GM12878 (cell line): ENCODE measurements around the gene GALK2. TPM values are rescaled to one million over a fixed set of nuclear protein-coding genes. Genes with fewer than 3 reads are reported as not detected.

Experiments
- BHLHE40 ChIP-seq, 2 experiments: fragments of 450-650 bp in 1 of 2; IDR thresholded peaks; 2 replicates each; pipeline ENCODE4 v1.6.1; 2011 to 2017; ENCODE audit warnings: low read depth in 2 of 2, borderline replicate concordance in 1 of 2, improper control_type of control experiment in 1 of 2, low read length in 1 of 2, mild to moderate bottlenecking in 1 of 2
- CREB1 ChIP-seq: IDR thresholded peaks from 2 replicates; pipeline ENCODE4 v1.6.1; 2012; ENCODE audit warnings: low read depth, mild to moderate bottlenecking, inconsistent platforms
- EP300 ChIP-seq, 2 experiments: fragments of 150-350 bp in 1 of 2; IDR thresholded peaks; 2 replicates each; pipeline ENCODE4 v1.6.1; 2011 to 2012; ENCODE audit warnings: low read depth in 2 of 2, low read length in 2 of 2, borderline replicate concordance in 1 of 2, improper control_type of control experiment in 1 of 2, inconsistent platforms in 1 of 2; ENCODE audit not compliant: control insufficient read depth in 1 of 2
- KLF5 ChIP-seq: fragments of 450-650 bp; IDR thresholded peaks from 2 replicates; pipeline ENCODE4 v1.6.1; 2014; ENCODE audit warnings: mild to moderate bottlenecking; ENCODE audit not compliant: partially characterized antibody
- MAX ChIP-seq: IDR thresholded peaks from 2 replicates; pipeline ENCODE4 v1.6.1; 2012; ENCODE audit warnings: low read depth, low read length, improper control_type of control experiment
- POLR2AphosphoS2 ChIP-seq: IDR thresholded peaks from 2 replicates; pipeline ENCODE4 v1.6.1; 2011; ENCODE audit warnings: low read depth, mild to moderate bottlenecking, low read length, improper control_type of control experiment, moderate library complexity
- POLR2AphosphoS5 ChIP-seq: IDR thresholded peaks from 2 replicates; pipeline ENCODE4 v1.6.1; 2011; ENCODE audit warnings: mild to moderate bottlenecking, low read length, inconsistent platforms
- RCOR1 ChIP-seq: conservative IDR thresholded peaks from 2 replicates; pipeline ENCODE4 v1.6.1; 2012; ENCODE audit warnings: low read depth, low read length, improper control_type of control experiment
- SMARCA5 ChIP-seq: fragments of 450-650 bp; IDR thresholded peaks from 2 replicates; pipeline ENCODE4 v1.6.1; 2017; ENCODE audit warnings: mild to moderate bottlenecking
- SRF ChIP-seq, 2 experiments: IDR thresholded peaks; 2 replicates each; pipeline ENCODE4 v1.6.1; 2011; ENCODE audit warnings: low read depth in 2 of 2, low read length in 2 of 2, mild to moderate bottlenecking in 1 of 2, moderate library complexity in 1 of 2
- STAT1 ChIP-seq: fragments of 450-650 bp; conservative IDR thresholded peaks from 2 replicates; pipeline ENCODE4 v1.6.1; 2014; ENCODE audit warnings: antibody characterized with exemption, mild to moderate bottlenecking
- YBX1 ChIP-seq: fragments of 450-650 bp; IDR thresholded peaks from 2 replicates; pipeline ENCODE4 v1.6.1; 2016; ENCODE audit warnings: antibody characterized with exemption
- YY1 ChIP-seq: IDR thresholded peaks from 2 replicates; pipeline ENCODE4 v1.6.1; 2011; ENCODE audit warnings: low read depth, mild to moderate bottlenecking, low read length
- polyA plus RNA-seq, 11 experiments: library from polyadenylated mRNA; depleted of rRNA in 4 of 11; unstranded in 6 of 11; stranded (reverse) in 5 of 11; fragments of >200 nt; fragmentation: Nextera tagmentation in 4 of 11; fragmentation: Illumina TruSeq in 1 of 11; extraction: Ambion mirVana in 4 of 11; extraction: Trizol in 1 of 11; gene quantifications; 1 replicate in 1 of 11; 2 replicates in 10 of 11; pipeline versions ENCODE4 v1.2.1 to v1.2.3, GENCODE V29; 2011 to 2016; ENCODE audit warnings: inconsistent platforms in 2 of 11, missing spikeins in 2 of 11, low read depth in 1 of 11
- total RNA-seq, 4 experiments: library from RNA; depleted of rRNA in 3 of 4; stranded (reverse); fragments of >200 nt in 3 of 4; fragmentation: Illumina TruSeq in 1 of 4; extraction: Trizol in 1 of 4; gene quantifications; 2 replicates each; pipeline versions ENCODE4 v1.2.1 to v1.2.3, GENCODE V29; 2013 to 2021
- TF ChIP-seq, protein P1 (sequence below): fragments of 450-650 bp; conservative IDR thresholded peaks from 2 replicates; pipeline ENCODE4 v1.6.1; 2017; ENCODE audit warnings: mild to moderate bottlenecking, moderate library complexity
- TF ChIP-seq, protein P2 (sequence below): IDR thresholded peaks from 2 replicates; pipeline ENCODE4 v1.6.1; 2012; ENCODE audit warnings: low read length, inconsistent platforms
- TF ChIP-seq, protein P3 (sequence below): fragments of 450-650 bp; formaldehyde crosslinking; IDR thresholded peaks from 2 replicates; pipeline ENCODE4 v1.4.0; 2020; ENCODE audit warnings: mild to moderate bottlenecking, moderate library complexity

Gene GALK2
- total and polyA plus RNA-seq, 10 of the 15 experiments (the other 5 are each of a cell fraction or from before 2014, with no cell fraction given) = 11.9 to 26.7 (median 15.4) TPM

- TF ChIP-seq SRF (IDR thresholded peaks at IDR 0.05; ENCODE audit: low read depth in 2 of 2, low read length in 2 of 2) (no peak), MAX (peak; percentile 47; the same call in 1 of the 2 replicates), YBX1 (no peak), BHLHE40 (IDR thresholded peaks at IDR 0.05; ENCODE audit: borderline replicate concordance in 1 of 2, low read depth in 2 of 2, low read length in 1 of 2) (peak; percentile 73 to 76; a peak in 3 of 4 replicates), SMARCA5 (no peak), CREB1 (peak; percentile 97), EP300 (IDR thresholded peaks at IDR 0.05; ENCODE audit: borderline replicate concordance in 1 of 2, control insufficient read depth in 1 of 2, low read depth in 2 of 2, low read length in 2 of 2) (no peak), POLR2AphosphoS5 (peak; percentile 57), RCOR1 (no peak), KLF5 (no peak), YY1 (0 out of 2 replicates have a peak, but pooled peaks have one; percentile 15), POLR2AphosphoS2 (0 out of 2 replicates have a peak, but pooled peaks have one; percentile 36), STAT1 (no peak)
- TF ChIP-seq, protein P1, sequence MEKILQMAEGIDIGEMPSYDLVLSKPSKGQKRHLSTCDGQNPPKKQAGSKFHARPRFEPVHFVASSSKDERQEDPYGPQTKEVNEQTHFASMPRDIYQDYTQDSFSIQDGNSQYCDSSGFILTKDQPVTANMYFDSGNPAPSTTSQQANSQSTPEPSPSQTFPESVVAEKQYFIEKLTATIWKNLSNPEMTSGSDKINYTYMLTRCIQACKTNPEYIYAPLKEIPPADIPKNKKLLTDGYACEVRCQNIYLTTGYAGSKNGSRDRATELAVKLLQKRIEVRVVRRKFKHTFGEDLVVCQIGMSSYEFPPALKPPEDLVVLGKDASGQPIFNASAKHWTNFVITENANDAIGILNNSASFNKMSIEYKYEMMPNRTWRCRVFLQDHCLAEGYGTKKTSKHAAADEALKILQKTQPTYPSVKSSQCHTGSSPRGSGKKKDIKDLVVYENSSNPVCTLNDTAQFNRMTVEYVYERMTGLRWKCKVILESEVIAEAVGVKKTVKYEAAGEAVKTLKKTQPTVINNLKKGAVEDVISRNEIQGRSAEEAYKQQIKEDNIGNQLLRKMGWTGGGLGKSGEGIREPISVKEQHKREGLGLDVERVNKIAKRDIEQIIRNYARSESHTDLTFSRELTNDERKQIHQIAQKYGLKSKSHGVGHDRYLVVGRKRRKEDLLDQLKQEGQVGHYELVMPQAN = no peak
- TF ChIP-seq, protein P2, sequence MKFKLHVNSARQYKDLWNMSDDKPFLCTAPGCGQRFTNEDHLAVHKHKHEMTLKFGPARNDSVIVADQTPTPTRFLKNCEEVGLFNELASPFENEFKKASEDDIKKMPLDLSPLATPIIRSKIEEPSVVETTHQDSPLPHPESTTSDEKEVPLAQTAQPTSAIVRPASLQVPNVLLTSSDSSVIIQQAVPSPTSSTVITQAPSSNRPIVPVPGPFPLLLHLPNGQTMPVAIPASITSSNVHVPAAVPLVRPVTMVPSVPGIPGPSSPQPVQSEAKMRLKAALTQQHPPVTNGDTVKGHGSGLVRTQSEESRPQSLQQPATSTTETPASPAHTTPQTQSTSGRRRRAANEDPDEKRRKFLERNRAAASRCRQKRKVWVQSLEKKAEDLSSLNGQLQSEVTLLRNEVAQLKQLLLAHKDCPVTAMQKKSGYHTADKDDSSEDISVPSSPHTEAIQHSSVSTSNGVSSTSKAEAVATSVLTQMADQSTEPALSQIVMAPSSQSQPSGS = no peak
- TF ChIP-seq, protein P3, sequence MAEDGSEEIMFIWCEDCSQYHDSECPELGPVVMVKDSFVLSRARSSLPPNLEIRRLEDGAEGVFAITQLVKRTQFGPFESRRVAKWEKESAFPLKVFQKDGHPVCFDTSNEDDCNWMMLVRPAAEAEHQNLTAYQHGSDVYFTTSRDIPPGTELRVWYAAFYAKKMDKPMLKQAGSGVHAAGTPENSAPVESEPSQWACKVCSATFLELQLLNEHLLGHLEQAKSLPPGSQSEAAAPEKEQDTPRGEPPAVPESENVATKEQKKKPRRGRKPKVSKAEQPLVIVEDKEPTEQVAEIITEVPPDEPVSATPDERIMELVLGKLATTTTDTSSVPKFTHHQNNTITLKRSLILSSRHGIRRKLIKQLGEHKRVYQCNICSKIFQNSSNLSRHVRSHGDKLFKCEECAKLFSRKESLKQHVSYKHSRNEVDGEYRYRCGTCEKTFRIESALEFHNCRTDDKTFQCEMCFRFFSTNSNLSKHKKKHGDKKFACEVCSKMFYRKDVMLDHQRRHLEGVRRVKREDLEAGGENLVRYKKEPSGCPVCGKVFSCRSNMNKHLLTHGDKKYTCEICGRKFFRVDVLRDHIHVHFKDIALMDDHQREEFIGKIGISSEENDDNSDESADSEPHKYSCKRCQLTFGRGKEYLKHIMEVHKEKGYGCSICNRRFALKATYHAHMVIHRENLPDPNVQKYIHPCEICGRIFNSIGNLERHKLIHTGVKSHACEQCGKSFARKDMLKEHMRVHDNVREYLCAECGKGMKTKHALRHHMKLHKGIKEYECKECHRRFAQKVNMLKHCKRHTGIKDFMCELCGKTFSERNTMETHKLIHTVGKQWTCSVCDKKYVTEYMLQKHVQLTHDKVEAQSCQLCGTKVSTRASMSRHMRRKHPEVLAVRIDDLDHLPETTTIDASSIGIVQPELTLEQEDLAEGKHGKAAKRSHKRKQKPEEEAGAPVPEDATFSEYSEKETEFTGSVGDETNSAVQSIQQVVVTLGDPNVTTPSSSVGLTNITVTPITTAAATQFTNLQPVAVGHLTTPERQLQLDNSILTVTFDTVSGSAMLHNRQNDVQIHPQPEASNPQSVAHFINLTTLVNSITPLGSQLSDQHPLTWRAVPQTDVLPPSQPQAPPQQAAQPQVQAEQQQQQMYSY (CRISPR knock-in tag) = no peak
Measured at GRCh38 chr15:49169880-49170597, at the start of gene GALK2 (continued).
